PC-9 (cell line): Measurements from ENCODE around the gene RBFOX1.

Source experiments
- CTCF ChIP-seq: fragments of 200-600 bp; sonication (generic); conservative IDR thresholded peaks from 2 replicates; pipeline ENCODE4 v1.6.1; 2017; ENCODE audit warnings: mixed run types, antibody characterized with exemption, mild to moderate bottlenecking, moderate library complexity
- EZH2 ChIP-seq: fragments of 200-600 bp; sonication (generic); IDR thresholded peaks from 2 replicates; pipeline ENCODE4 v1.8.0; 2017; ENCODE audit warnings: antibody characterized with exemption, low read depth

DNA sequence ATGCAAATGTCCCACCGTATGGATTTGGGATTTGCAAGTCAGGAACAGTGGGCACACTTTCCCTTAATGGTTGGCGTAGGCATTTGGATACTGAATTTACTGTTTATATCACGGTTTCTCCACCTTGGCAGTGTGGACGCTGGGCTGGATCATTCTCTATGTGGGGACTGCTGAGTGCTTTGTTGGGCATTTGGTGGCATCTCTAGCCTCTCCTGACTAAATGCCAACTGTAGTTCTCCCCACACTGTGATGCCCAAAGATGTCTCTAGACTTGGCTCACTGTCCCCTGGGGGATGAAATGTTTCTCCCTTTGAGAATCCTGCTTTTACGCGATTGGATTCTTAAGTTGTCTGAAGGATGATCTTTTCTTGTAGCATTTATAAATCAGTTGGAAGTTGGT is 49.0 kb downstream of the RBFOX1 start:
- TF ChIP-seq CTCF (no peak), EZH2 (no peak)
